Tibial nerve (tissue), 4 donors: ENCODE data around the gene ERBB2. TPM values are rescaled to one million over a fixed set of nuclear protein-coding genes. Genes with fewer than 3 reads are reported as not detected.
"Not testable (repeated sequence)": the region's sequence is repeated elsewhere in the genome, so short reads cannot be mapped to it uniquely, and the experiment has no call there.

Source experiments
- DNase-seq, 2 donors: peaks; one replicate each; pipeline ENCODE4 v3.0.0-alpha.2; 2019; ENCODE audit warnings: low spot score in 2 of 2
- H3K27ac ChIP-seq, 4 donors: fragments of 200-600 bp; sonication (generic) in 3 of 4; one replicate each; pipeline ENCODE4 v1.5.1; 2017 to 2019; ENCODE audit warnings: mild to moderate bottlenecking in 1 of 4
- H3K27me3 ChIP-seq, 2 donors: fragments of 200-600 bp; sonication (generic) in 1 of 2; one replicate each; pipeline versions ENCODE4 v1.5.1 to v1.6.0; 2017 to 2019
- H3K36me3 ChIP-seq, 3 donors: fragments of 200-600 bp; sonication (generic); one replicate each; pipeline ENCODE4 v1.5.1; 2018 to 2019
- H3K4me1 ChIP-seq, 4 donors: fragments of 200-600 bp; sonication (generic) in 3 of 4; one replicate each; pipeline ENCODE4 v1.5.1; 2017 to 2019
- H3K4me3 ChIP-seq, 4 donors: fragments of 200-600 bp; sonication (generic) in 3 of 4; one replicate each; pipeline ENCODE4 v1.5.1; 2017 to 2019; ENCODE audit warnings: mild to moderate bottlenecking in 1 of 4, moderate library complexity in 1 of 4
- H3K9me3 ChIP-seq, 4 donors: fragments of 200-600 bp; sonication (generic) in 3 of 4; one replicate each; pipeline ENCODE4 v1.5.1; 2017 to 2019
- EP300 ChIP-seq, 2 donors: sonication (generic); formaldehyde crosslinking; IDR thresholded peaks; one replicate each; pipeline ENCODE4 v1.6.1; 2017; ENCODE audit warnings: antibody characterized with exemption in 2 of 2, mild to moderate bottlenecking in 1 of 2
- POLR2A ChIP-seq, 2 donors: fragments of 450-650 bp; IDR thresholded peaks; one replicate each; pipeline ENCODE4 v1.6.1; 2017; ENCODE audit warnings: antibody characterized with exemption in 2 of 2, mild to moderate bottlenecking in 2 of 2, moderate library complexity in 2 of 2
- WGBS, 2 donors: methylation state at CpG; one replicate each; pipeline ENCODE4 v1.1.5; 2018; 5-methylcytosine and 5-hydroxymethylcytosine counted together
- total RNA-seq, 4 donors: library from RNA; depleted of rRNA; stranded (reverse); fragments of >200 nt; gene quantifications; one replicate each; pipeline ENCODE4 v1.1.0, GENCODE V29; 2016
- TF ChIP-seq, protein P1 (sequence below), 5 experiments: fragments of 200-600 bp in 3 of 5; fragments of 450-650 bp in 2 of 5; sonication (generic) in 3 of 5; IDR thresholded peaks; one replicate each; pipeline ENCODE4 v1.5.1; 2016 to 2019; ENCODE audit warnings: antibody characterized with exemption in 5 of 5, mild to moderate bottlenecking in 3 of 5, moderate library complexity in 2 of 5

The ERBB2 gene
- total RNA-seq, 4 donors from 2014 or later = 101 to 131 (median 114) TPM

GRCh38 chr17:39757931-39758873, 58.3 kb downstream of the ERBB2 start:
- Histone ChIP-seq H3K27ac (peak overlapping the region in 1 of 4 donors; percentile 24), H3K27me3 (peaks cover 0 to 19% of the 10 kb centered on the region in 2 donors), H3K4me1 (peaks cover 0 to 21% (median 7%) of the 10 kb centered on the region in 4 donors), H3K36me3 (no peaks in the 10 kb centered on the region), H3K4me3 (no peak overlapping the region), H3K9me3 (no peaks in the 10 kb centered on the region)
- 61 to 62% methylated on average over 12 of the region's 12 CpGs for WGBS, 2 donors
- no peak for DNase-seq
- TF ChIP-seq EP300 (IDR thresholded peaks at IDR 0.05) (no peak), POLR2A (IDR thresholded peaks at IDR 0.05) (no peak)

GRCh38 chr17:39759204-39759603, 59.3 kb downstream of the ERBB2 start:
- no peak overlapping the region for H3K27ac ChIP-seq
- no peak for DNase-seq
- peaks cover 0 to 13% (median 7%) of the 10 kb centered on the region in 4 donors for H3K4me1 ChIP-seq
- H3K27me3 ChIP-seq = peaks cover 0 to 19% of the 10 kb centered on the region in 2 donors
- no peaks in the 10 kb centered on the region for H3K9me3 ChIP-seq
- no peaks in the 10 kb centered on the region for H3K36me3 ChIP-seq
- WGBS, 2 donors = 80 to 81% methylated on average over 5 of the region's 5 CpGs
- TF ChIP-seq, protein P1, sequence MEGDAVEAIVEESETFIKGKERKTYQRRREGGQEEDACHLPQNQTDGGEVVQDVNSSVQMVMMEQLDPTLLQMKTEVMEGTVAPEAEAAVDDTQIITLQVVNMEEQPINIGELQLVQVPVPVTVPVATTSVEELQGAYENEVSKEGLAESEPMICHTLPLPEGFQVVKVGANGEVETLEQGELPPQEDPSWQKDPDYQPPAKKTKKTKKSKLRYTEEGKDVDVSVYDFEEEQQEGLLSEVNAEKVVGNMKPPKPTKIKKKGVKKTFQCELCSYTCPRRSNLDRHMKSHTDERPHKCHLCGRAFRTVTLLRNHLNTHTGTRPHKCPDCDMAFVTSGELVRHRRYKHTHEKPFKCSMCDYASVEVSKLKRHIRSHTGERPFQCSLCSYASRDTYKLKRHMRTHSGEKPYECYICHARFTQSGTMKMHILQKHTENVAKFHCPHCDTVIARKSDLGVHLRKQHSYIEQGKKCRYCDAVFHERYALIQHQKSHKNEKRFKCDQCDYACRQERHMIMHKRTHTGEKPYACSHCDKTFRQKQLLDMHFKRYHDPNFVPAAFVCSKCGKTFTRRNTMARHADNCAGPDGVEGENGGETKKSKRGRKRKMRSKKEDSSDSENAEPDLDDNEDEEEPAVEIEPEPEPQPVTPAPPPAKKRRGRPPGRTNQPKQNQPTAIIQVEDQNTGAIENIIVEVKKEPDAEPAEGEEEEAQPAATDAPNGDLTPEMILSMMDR (IDR thresholded peaks at IDR 0.05) = no peak
- TF ChIP-seq EP300 (IDR thresholded peaks at IDR 0.05) = no peak
- TF ChIP-seq POLR2A (IDR thresholded peaks at IDR 0.05) = no peak
- H3K4me3 ChIP-seq = no peak overlapping the region

- H3K4me1 ChIP-seq = no peaks in the 10 kb centered on the region
- no peaks in the 10 kb centered on the region for H3K36me3 ChIP-seq
- H3K9me3 ChIP-seq = no peaks in the 10 kb centered on the region
- 91 to 94% methylated on average over 10 of the region's 10 CpGs for WGBS, 2 donors
- peaks cover 0 to 19% of the 10 kb centered on the region in 2 donors for H3K27me3 ChIP-seq
- H3K4me3 ChIP-seq = no peak overlapping the region
- TF ChIP-seq POLR2A (IDR thresholded peaks at IDR 0.05) = no peak
- no peak for TF ChIP-seq EP300 (IDR thresholded peaks at IDR 0.05)
- TF ChIP-seq, protein P1 (IDR thresholded peaks at IDR 0.05) = no peak
- DNase-seq = no peak
- no peak overlapping the region for H3K27ac ChIP-seq
These were observed 62.1 kb downstream of the ERBB2 start for GRCh38 chr17:39761861-39762496.

DNA sequence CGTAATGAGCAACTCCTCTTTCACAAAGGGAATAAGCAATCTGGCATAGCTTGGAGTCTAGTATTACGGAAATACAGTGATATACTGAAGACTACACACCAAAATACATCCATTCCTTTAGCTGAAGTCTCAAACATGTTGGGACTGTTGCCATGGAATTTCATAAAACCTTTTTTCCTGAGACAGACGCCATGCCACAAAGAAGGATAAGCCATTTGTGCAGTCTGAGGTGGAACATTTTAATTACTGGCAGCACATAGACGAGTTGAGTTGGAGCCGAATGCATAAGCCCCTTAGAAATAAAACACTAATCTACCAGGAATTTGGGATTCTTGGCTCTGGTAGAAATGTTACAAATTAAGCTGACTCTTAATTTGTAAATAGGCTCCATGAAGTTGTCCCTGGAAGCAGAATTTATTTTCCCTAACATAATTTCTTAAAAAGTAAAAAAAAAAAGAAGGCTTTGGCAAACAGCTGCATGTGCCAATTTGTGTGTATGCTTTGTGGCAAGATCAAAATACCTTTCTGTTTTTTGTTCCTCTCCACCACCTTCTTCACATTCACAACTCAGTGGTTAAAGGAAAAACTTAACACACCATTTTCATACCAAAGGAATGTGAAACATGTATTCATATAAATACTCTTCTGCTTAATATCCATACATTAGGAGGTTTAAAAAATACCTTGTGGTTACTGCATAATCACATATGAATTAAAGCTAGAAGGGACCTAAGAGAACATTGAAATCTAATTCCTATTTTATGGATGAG, 63.4 kb downstream of the ERBB2 start:
- no peak for DNase-seq
- Histone ChIP-seq H3K27ac (no peak overlapping the region), H3K4me3 (no peak overlapping the region), H3K36me3 (no peaks in the 10 kb centered on the region), H3K4me1 (no peaks in the 10 kb centered on the region), H3K27me3 (peaks cover 0 to 19% of the 10 kb centered on the region in 2 donors), H3K9me3 (no peaks in the 10 kb centered on the region)
- TF ChIP-seq EP300 (IDR thresholded peaks at IDR 0.05) (no peak), POLR2A (IDR thresholded peaks at IDR 0.05) (no peak)
- TF ChIP-seq, protein P1 (IDR thresholded peaks at IDR 0.05) = no peak
- 58 to 61% methylated on average over 5 of the region's 5 CpGs for WGBS, 2 donors

DNA sequence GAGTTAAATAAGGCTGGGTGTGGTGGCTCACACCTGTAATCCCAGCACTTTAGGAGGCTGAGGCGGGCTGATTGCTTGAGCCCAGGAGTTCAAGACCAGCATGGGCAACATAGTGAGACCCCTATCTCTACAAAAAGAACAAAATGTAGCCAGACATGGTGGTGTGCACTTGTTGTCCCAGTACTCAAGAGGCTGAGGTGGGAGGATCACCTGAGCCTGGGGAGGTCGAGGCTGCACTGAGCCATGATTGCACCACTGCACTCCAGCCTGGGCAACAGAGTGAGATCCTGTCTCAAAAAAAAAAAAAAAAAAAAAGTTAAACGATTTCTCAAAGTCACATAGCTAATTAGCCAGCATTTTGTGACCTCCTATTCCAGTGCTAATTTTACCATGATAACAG, 64.3 kb downstream of the ERBB2 start:
- H3K36me3 ChIP-seq = not testable (repeated sequence)
- 73 to 81% methylated on average over 3 of the region's 3 CpGs for WGBS, 2 donors

More for the DNA sequence above, 64.3 kb downstream of the ERBB2 start:
- not testable (repeated sequence) for H3K4me3 ChIP-seq, H3K27ac ChIP-seq, DNase-seq, H3K9me3 ChIP-seq, H3K4me1 ChIP-seq
- H3K27me3 ChIP-seq = peaks cover 0 to 19% of the 10 kb centered on the region in 2 donors
